ENCODE results near the gene CCT6A.
"Not testable (repeated sequence)": the region's sequence is repeated elsewhere in the genome, so short reads cannot be mapped to it uniquely, and the experiment has no call there.

CCT6A gene

DNA sequence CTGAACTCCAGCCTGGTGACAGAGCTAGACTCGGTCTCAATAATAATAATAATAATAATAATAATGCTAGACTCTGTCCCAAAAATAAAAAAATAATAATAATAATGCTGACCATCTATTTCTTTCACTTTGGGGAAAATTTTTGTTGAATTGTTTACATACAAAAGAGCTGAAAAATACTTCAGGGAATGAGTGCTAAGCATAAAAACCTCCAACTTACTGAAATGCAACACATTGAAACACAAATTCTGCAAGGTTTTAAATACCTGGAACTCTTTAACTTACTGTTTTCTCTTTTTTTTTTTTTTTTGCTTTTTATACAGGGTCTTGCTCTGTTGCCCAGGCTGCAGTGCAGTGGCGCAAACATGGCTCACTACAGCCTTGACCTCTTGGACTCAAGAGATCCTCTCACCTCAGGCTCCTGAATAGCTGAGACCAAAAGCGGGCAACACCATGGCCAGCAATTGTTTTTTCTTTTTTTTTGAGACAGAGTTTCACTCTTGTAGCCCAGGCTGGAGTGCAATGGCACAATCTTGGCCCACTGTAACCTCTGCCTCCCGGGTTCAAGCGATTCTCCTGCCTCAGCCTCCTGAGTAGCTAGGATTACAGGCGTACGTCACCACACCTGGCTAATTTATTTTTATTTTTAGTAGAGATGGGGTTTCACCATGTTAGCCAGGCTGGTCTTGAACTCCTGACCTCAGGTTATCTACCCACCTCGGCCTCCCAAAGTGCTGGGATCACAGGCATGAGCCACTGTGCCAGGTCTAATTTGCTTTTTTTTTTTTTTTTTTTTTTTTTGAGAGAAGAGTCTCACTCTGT, 46.8 kb downstream of the CCT6A start:
- not testable (repeated sequence) for DNase-seq (ENCODE audit: low read depth, low spot score)

DNA sequence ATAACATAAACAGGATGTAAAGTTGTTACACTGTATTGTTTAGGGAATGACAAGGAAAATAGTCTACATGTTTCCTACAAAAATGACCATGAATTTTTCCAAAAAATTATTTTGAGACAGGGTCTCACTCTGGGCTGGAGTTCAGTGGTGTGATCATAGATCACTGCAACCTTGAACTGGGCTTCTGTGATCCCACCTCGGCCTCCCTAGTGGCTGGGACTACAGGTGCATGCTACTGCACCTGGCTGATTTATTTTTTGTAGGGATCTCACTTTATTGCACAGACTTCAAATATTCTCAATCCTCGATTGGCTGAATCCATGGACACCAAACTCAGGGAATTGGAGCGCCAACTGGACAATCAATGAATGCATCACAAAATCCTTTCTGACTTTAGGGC, 48.1 kb downstream of the CCT6A start:
- DNase-seq (ENCODE audit: low read depth, low spot score): no peak

DNA sequence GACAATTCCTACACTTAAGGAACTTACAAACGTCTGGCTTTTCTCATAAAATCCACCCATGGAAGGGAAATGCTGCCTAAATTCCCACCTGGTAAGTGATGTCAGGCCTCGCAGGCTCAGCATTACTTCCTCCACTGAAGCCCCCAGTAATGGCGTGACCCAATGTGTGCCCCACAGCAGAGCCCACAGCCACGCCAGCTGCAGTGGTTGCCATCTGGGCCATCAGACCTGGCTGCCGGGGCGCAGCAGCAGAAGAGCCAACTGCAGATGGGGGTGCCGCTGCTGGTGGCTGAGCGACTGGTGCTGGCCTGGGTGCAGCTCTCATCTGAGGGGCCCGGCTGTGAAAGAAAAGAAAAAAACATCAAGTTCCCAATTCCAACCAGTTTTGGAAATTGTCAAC, 52.6 kb downstream of the CCT6A start:
- DNase-seq (ENCODE audit: low read depth, low spot score): not testable (repeated sequence)

DNA sequence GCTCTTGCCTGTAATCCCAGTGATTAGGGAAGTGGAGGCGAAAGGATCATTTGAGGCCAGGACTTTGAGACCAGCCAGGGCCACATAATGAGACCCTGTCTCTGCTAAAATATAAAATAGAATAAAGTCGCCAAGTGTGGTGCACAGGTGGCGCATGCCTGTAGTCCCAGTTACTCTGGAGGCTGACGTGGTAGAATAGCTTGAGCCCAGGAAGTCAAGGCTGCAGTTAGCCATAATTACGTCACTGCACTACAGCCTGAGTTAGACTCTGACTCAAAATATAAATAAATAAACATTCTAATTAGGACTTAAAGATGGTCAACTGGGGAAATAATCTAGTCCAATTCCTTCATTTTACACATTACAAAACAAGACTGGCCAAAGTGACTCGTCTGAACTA, 53.9 kb downstream of the CCT6A start:
- DNase-seq (ENCODE audit: low read depth, low spot score): no peak

DNA sequence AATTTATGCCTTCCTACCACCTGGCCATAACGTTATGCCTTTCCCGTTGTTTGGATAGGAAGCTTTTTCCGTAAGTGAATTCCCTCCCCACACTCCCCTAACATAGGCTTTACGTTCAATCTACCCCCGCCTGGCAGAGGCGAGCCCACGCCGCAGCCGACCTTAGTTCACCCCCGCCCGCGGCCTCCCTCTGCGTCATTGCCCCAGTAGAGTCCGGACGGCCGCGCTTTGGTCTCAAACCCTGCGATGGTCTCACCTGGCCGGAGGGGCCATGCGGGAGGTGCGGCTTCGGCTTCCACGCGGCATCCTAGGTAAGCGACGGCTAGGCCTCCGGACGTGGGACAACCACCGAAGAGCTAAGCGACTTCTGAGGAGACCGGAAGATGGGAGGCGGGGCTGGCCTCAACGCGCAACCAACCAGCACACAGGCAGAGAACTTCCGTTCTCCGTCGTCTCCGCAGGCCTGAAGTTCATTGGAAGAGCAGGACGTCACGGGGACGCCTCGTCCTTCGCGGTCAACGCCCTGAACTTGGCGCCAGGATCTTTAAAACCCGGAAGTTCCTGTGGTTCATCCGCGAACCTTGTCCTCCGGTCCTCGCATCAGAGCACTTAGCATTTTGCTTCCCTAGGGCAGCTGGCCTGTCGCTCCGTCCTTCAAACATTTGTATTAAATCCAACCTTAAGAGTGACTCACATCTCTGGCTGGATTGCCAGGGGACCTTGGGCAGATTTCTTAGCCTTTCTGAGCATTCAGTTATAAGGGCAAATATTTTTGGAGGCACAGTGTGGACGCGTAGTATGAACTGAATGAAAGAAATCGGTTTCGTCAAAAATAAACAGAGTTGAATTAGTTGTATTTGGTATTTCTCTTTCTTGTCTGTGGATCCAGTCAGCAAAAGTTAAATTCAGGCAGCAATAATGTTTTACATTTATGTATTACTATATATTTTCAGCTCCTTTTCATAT, 54.8 kb downstream of the CCT6A start, which contains the start of gene CHCHD2:
TSS of gene CHCHD2 (minus strand) at position 369 of the 966 bp plus-strand sequence. CDS start at position 306, 63 bp downstream.
- peak; percentile 82 for DNase-seq (ENCODE audit: low read depth, low spot score)

DNA sequence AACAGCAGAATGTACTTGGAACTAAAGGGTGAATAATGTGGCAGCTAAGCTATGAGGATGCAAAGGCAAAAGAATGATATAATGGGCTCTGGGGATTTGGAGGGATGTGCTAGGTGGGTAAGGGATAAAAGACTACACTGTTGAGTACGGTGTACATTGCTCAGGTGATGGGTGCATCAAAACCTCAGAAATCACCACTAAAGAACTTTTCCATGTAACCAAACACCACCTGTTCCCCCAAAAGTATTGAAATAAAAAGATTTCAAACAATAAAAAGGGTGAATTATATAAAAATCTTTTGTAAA, 56.3 kb downstream of the CCT6A start:
- DNase-seq (ENCODE audit: low read depth, low spot score): no peak

DNA sequence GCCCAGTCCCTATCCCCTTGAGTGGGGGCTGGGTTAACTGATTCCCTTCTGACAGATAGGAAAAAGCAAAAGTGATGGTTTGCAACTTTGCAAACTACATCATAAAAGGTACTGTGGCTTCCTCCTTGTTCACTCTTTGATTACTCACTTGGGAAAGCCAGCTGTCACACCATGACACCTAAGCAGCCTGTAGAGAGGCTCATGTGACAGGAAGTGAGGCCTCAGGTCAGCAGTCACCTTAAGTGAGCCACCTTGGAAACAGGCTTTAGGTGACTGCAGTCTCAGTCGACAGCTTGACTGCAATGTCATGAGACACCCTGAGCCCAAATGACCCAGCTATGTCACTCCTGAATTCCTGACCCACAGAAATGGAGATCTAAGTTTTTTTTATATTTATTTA, 59.0 kb downstream of the CCT6A start:
- DNase-seq (ENCODE audit: low read depth, low spot score): no peak

DNA sequence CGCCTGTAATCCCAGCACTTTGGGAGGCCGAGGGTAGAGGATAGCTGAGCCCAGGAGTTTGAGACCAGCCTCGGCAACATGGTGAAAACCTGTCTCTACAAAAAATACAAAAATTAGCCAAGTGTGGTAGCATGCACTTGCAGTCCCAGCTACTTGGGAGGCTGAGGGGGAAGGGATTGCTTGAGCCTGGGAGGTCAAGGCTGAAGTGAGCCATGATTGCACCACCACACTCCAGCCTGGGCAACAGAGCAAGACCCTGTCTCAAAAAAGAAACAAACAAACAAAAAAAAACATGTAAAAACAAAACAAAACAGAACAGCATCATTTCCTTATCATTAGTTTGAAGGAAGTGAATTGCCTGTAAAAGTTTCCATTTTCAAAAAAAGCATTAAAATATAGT, 60.7 kb downstream of the CCT6A start:
- DNase-seq (ENCODE audit: low read depth, low spot score): not testable (repeated sequence)
